Putamen (tissue), 1 donor: ENCODE data around the gene ABCC3.

Source experiments
- DNase-seq: peaks from one replicate; pipeline ENCODE4 v3.0.0-alpha.2; 2016; ENCODE audit warnings: low spot score

ABCC3 gene, protein sequence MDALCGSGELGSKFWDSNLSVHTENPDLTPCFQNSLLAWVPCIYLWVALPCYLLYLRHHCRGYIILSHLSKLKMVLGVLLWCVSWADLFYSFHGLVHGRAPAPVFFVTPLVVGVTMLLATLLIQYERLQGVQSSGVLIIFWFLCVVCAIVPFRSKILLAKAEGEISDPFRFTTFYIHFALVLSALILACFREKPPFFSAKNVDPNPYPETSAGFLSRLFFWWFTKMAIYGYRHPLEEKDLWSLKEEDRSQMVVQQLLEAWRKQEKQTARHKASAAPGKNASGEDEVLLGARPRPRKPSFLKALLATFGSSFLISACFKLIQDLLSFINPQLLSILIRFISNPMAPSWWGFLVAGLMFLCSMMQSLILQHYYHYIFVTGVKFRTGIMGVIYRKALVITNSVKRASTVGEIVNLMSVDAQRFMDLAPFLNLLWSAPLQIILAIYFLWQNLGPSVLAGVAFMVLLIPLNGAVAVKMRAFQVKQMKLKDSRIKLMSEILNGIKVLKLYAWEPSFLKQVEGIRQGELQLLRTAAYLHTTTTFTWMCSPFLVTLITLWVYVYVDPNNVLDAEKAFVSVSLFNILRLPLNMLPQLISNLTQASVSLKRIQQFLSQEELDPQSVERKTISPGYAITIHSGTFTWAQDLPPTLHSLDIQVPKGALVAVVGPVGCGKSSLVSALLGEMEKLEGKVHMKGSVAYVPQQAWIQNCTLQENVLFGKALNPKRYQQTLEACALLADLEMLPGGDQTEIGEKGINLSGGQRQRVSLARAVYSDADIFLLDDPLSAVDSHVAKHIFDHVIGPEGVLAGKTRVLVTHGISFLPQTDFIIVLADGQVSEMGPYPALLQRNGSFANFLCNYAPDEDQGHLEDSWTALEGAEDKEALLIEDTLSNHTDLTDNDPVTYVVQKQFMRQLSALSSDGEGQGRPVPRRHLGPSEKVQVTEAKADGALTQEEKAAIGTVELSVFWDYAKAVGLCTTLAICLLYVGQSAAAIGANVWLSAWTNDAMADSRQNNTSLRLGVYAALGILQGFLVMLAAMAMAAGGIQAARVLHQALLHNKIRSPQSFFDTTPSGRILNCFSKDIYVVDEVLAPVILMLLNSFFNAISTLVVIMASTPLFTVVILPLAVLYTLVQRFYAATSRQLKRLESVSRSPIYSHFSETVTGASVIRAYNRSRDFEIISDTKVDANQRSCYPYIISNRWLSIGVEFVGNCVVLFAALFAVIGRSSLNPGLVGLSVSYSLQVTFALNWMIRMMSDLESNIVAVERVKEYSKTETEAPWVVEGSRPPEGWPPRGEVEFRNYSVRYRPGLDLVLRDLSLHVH (N-terminal part only)

DNA sequence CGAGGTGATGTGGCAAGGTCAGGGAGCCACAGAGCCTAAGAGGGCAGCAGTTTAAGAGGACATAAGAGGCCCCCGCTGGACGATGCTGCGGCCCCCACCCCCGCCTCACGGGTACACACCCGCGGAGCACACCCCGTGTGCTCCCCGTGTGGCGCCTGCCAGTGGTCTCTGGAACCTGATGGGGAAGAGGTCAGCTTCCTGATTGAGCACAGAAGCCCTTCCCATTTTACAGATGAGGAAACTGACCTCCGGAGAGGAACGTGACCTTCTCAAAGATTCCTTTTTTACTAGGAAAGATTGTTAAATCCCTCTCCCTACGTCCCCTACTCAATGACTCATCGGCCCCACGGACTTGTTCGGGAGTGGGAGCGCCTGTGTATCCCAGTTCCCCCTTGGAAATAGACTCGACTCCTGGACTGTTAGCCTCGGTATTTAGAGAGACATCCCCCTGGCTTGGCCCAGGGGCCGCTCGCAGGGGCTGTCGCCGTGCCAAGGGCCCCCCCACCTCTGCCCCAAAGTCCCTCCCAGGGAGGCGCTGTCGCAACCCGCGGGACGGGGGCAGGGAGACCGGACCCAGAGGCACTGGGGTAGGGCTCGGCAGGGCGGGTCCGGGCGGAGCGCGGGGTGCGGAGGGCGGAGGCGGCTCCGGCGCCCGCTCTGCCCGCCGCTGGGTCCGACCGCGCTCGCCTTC, at the start of gene ABCC3:
Gene ABCC3 (plus strand): TSS at position 658 of the 691 bp plus-strand sequence. CDS start 56 bp downstream, outside the sequence.
- no peak for DNase-seq

DNA sequence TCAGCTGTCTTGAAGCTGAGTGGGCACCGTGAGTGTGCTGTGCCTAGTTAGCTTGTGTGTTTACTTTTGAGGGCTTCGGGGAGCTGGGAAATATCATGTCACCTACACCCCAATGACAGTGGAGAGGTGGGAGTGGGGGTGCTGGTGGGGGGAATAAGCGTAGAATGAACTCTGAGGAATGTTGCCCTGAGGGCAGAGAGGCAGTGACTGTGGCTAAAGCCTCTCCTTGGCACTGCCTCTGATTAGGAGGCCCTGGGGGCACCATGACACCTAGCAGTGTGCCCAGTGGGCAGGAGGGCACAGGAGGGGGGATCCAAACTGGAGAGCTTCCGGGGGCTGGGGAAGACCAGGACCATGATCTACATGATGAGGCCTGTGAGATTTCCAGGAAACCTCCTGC, 49.3 kb upstream of the ABCC3 start:
- no peak for DNase-seq

DNA sequence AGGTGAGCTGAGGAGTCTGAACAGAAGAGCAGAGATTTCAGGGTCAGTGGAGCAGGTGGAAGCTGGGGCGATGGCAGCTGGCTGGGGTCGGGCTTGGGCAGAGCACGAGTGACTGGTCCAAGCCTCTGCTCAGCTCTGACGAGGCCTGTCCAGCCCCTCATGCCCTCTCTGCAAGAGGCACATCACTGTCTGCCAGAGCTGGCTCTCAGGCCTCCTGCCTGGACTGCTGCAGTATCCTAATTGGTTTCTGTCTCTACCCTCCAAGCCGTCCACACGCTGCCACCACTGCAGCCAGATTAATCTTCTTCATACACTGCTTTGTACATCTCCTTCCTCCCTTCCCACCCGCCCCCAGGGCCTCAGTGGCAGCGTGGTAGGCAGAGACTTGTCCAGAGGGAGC, 48.8 kb upstream of the ABCC3 start:
- DNase-seq, result no peak

DNA sequence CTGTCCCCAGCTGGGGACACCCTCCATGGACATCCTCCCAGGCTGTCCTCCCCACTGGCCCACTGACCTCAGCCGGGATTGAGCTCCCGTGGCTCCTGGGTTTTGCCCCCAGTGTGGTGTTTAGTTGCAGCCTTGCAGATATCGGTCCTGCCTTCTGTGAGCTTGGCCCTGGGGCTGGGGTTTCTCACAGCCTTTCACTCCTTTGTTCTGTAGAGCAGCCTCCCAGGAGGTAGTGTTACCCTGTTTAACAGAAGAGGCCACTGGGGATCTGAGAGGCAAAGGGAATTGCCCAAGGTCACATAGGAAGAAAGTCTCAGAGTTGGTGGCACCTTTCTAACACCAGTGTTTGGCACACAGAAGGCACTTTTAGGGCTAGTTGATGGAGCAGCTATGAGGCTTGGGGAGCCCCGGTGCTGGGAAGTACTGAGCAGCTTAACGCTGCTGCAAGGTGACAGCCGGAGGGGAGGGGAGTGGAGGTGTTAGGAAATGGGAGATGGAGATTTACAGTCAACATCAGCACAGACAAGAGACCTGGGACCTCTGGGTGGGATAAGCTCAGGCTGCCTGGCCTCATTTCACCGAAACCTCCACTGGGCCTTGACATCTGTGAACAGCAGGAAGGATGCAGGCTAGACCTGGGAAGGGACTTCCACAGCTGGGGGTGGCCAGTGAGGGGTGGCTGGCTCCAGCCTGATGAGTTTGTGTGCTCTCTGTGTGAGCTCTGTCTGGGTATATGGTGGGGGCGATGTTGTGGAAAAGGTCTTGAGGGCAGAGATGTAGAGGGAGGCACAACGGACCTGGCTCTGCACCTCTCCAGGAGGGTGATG, 48.0 kb upstream of the ABCC3 start:
- no peak for DNase-seq

DNA sequence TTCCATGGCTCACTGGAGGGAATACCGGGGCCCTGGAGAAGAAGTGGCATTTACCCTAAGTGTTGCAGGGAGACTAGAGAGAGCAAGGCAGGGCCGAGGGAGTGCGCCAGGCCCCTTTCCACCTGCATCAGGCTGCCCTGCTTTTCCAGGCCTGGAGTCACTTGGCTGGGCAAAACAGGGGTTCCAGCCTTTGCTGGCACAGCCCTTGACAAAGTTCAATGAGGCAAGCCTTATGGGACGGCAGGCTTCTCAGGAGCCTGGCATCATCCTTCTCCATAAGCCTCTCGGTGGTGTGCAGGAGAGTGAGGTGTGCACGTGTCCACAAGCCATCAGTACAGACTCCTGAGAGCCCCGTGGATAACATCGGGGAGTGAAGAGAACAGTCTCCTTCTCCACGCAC, 47.1 kb upstream of the ABCC3 start:
- no peak for DNase-seq

DNA sequence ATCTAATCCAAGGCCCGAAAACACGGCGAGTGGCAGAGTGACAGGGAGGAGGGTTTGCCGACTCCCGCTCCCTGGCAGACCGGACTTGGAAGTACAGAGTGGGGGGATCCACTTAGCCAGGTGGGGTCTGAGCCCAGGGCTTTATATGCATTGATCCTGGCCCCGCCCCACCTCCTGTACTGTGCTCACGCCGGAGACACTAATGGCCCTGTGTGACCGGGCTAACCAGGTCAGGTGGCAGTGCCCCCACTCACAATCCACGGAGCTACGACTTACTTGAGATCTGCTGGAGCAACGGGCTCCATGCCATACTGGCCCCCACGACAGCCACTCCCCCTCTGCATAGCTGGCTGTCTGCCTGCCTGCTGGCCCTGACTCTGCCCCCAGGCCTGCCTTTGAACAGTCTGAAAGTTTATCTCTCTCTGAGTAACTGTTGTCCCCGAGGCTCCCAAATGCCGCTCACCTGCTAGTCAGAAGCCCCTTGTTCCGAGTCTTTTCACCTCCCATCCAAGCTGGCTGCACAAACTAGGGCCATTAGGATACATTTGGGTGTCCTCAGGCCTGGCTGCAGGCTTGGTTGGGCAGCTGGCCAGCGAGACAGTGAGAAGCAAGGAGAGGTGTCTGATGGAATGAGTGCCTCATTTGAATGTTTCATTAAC, 46.2 kb upstream of the ABCC3 start:
- DNase-seq, result no peak

DNA sequence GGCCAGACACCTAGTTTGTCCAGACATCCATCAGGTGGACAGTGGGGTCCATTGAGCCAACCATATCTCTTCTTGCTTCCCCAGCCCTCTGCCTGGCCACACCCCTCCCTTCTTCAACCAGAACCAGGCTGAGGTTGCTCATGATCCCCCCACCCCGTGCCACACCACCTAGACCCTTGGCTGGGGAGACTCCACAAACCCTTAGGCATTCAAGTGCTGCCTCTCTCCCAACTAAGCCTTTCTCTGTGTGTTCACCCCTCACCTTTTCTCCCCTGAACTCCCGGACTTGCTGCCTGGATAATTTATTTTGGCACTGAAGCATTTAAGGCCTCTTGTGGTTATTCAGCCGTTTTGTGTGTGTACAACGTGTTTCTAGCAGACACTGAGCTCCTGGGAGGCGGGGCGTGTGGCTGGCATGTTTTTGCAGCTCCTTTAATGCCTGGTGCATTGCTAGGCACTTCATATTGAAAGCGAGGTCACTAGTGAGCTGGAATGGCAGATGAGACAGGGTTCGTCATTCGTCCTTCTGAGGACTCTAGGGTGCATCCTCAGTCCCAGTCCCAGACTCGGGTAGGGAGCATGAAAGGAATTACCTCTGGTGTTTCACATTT, 45.5 kb upstream of the ABCC3 start:
- DNase-seq, result no peak

DNA sequence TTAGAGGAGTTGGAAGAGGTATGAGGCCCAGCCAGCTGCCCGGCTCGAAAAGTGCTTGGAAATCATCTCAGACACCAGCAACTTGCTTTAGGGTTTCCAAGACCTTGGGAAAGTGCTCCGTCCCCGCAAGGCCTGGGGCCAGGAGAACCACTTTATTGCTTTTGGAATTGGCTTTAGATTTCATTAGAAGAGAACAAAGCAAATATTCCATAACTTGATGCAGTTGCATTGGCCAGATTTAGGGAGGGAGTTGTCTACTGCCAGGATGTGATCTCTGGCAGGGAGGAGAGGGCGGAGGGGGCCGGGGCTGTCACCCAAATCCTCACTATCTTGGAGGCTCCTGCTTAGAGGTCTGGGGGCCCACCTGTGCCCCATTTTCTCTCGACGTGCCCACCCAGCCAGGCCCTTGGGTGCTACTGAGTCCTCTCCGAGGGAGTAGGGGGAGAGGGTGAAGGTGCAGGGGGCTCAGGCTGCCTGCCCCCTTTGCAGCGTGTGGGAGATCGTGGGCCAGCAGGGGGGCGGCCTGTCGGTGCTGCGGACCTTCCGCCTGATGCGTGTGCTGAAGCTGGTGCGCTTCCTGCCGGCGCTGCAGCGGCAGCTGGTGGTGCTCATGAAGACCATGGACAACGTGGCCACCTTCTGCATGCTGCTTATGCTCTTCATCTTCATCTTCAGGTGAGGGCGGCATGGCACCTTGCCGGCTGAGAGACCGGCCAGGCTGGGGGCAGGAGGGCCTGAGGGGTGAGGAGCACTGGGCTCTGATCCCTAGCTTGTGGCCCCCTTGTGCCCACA, 43.5 kb upstream of the ABCC3 start:
- DNase-seq, result no peak

DNA sequence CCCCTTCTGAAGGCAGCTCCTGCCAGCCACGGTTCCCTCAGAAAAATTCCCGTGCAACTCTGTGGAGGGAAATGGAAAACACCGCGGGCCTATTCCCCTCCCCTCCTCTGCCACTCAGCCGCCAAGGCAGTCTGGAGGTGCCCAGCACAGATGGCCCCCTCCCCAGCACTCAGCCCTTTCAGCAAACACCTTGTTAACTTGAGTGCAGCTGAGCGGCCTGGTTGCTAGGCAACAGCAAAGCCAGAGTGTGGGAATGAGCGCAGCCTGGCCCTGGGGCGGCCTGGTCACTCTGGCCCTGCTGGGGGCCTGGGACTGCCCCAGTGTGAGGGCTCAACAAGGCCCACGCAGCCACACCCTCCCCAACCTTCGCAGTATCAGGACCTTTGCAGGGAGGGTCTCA, 41.4 kb upstream of the ABCC3 start:
- DNase-seq, result no peak

DNA sequence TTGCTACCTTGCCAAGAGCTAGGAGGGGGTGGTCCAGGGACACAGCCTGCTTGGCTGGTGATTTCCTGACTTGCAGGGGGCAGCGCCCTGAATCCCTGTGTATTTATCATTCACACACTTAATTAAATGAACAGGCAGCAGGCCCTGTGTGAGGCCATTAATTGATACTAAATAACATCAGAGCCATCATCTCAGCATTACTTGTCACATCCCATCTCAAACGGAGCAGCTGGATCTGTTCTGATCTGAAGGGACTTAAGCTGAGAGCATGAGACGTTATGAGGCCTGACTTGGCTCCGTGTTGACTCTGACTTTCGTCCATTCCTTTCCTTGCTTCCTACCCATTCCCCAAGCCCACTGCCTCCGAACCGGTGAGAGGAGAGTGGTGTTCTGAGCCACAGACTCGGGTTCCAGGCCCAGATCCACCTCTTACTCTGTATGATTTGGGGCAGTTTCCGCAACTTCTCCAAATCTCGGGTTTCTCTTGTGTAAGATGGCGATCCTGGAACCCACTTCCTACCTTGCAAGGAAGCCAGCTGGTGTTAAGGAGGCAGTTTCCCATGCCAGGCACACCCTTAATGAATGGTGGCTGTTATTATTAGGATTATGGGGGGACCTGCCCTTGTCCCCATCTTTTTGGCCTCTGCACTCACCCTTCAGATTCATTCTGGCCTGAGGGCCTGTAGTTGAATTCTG, 40.4 kb upstream of the ABCC3 start:
- no peak for DNase-seq

DNA sequence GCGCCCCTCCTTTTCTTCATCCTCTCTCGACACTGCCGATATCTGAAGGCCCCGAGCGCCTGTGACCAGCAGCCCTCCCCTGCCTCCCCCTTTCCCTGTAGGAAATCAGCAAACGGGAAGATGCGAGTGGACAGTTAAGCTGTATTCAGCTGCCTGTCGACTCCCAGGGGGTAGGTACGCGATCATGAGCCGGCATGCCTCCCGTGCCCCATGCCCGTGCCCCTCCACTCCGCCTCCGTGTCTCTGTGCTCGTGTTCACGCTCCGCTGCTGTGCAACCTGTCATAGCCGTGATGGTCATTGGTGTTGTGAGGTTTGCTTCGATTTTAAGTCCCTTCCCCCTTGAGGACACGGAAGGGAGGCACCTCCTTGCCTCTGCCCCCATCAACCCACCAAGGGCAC, 39.8 kb upstream of the ABCC3 start:
- DNase-seq, result no peak

DNA sequence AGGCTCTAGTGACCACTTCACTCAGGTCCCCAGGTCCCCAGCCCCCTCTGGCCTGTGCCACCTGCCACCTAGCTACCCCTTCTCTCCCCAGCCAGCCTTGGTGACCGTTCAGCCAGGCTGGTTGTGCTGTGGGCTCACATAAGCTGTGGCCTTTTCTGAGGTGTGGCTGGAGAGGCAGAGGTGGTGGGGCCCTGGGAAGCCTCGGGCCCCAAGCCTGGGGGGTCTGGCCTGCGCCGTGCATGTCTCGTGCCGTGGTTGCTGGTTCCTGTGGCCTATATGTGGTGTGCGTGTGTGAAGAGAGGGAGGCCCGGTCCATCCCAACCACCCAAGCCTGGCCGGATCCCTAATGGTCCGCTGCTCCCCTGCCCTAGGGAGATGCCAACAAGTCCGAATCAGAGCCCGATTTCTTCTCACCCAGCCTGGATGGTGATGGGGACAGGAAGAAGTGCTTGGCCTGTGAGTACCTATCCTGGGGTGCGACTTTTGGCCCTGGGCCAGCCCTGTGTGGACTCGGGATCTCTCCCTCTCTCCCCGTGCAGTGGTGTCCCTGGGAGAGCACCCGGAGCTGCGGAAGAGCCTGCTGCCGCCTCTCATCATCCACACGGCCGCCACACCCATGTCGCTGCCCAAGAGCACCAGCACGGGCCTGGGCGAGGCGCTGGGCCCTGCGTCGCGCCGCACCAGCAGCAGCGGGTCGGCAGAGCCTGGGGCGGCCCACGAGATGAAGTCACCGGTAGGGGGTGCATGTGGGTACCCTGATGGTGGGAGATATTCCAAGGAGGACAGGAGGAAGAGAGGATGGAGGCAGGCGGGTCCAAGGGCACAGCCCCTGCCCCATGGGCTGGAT, 38.3 kb upstream of the ABCC3 start:
- DNase-seq, result no peak

DNA sequence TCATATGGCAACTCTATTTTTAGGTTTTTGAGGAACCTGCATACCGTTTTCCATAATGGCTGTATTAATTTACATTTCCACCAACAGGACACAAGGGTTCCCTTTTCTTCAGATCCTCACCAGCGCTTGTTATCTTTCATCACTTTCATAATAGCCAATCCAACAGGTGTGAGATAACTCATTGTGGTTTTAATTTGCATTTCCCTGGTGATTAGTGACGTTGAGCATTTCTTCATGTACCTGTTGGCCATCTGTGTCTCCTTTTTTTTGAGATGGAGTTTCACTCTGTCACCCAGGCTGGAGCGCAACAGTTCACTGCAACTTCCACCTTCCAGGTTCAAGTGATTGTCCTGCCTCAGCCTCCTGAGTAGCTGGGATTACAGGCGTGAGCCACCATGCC, 36.2 kb upstream of the ABCC3 start:
- DNase-seq, result no peak

DNA sequence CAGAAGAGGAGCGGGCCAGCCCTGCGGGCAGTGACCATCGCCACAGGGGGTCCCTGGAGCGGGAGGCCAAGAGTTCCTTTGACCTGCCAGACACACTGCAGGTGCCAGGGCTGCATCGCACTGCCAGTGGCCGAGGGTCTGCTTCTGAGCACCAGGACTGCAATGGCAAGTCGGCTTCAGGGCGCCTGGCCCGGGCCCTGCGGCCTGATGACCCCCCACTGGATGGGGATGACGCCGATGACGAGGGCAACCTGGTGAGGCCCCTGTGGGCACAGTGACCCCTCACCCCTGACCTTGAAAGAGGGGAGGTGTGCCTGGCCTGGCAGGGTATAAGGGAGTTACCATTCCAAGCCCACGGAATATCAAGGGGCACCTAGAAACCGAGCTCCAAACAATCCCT, 35.1 kb upstream of the ABCC3 start:
- DNase-seq, result no peak

DNA sequence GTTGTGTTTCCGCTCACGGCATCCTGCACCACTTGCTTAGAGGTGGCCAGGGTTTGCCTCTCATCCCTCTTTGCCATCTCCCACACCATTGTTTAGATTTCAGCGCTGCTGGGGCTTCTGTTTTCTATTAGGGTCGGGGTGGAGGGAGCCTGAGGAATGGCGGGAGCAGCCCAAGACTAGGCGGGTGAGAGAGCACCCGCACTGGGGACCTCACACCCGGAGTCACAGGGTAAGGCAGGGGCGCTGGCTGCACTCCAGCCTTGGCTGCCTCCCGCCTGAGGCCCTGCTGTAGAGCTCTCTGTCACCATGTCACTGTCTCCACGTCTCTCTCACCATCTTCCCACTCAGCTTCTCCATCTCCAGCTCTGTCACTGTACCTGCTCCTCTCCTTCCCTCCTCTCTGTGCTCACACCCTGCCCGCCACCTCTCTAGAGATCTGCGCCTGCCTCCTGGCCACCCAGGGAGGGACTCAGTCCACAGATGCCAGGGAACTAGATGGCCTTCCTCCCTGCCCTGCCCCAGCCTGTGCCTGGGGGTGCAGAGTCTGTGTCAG, 32.8 kb upstream of the ABCC3 start:
- no peak for DNase-seq

DNA sequence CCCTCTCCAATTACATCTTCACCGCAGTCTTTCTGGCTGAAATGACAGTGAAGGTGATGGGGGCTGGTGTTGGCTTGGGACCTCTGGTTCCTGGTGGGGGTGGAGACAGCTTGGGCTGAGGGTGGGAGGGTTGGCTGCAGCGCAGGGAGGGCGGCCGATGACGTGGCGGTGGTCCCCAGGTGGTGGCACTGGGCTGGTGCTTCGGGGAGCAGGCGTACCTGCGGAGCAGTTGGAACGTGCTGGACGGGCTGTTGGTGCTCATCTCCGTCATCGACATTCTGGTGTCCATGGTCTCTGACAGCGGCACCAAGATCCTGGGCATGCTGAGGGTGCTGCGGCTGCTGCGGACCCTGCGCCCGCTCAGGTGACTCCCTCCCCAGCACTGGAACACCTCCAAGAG, 31.8 kb upstream of the ABCC3 start:
- no peak for DNase-seq

DNA sequence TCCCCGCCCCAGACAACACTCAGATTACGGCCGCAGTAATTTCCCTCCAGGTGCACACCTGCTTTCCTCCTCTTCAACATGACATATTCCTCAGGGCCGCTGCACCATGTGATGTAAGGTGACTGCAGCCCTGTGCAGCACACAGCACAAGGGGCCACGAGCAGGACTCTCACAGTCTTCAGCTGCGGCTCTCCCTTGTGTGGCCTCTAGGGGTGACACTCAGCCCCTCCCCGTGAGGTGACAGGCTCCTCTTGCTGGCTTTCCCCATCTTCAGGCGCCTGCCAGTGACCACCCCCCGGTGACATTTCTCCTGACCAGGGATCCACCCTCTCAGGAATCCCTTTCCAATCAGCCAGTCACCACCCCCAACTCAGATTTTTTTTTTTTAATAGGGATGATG, 31.3 kb upstream of the ABCC3 start:
- no peak for DNase-seq
